HG03045 (cell line): ENCODE data around the gene CAPN5.

Source experiments
- ATAC-seq: cut with Tn5 transposase; IDR thresholded peaks from one replicate; pipeline ENCODE4 v1.9.1; 2021; ENCODE audit warnings: mild to moderate bottlenecking, moderate library complexity; ENCODE audit not compliant: unreplicated experiment

The CAPN5 gene

DNA sequence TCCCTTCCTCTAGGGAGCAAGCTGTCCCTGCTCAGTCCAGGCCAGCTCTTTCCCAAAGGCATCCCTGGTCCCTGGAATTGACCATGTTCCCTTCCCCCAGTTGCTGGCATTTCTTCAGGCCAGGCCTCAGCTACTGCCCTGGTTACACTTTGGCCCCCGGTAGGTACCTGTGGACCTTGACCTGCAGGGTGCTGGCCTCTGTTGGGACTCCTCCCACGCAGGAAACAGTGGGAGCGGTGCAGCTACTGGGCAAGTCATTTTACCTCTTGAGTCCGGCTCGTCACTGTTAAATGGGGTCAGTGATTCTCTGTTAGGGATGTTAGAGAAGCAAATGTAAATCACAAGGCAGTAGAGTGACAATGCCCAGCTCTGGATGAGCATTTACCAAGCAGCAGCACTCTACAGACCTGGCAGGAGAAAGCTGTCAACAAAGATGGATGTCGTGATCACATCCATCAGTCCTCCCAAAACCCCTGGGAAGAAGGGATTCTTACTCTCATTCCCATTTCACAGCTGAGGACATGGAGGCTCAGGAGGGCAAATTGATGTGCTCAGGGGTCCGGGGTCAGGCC, 78.2 kb downstream of the CAPN5 start:
- no peak for ATAC-seq

DNA sequence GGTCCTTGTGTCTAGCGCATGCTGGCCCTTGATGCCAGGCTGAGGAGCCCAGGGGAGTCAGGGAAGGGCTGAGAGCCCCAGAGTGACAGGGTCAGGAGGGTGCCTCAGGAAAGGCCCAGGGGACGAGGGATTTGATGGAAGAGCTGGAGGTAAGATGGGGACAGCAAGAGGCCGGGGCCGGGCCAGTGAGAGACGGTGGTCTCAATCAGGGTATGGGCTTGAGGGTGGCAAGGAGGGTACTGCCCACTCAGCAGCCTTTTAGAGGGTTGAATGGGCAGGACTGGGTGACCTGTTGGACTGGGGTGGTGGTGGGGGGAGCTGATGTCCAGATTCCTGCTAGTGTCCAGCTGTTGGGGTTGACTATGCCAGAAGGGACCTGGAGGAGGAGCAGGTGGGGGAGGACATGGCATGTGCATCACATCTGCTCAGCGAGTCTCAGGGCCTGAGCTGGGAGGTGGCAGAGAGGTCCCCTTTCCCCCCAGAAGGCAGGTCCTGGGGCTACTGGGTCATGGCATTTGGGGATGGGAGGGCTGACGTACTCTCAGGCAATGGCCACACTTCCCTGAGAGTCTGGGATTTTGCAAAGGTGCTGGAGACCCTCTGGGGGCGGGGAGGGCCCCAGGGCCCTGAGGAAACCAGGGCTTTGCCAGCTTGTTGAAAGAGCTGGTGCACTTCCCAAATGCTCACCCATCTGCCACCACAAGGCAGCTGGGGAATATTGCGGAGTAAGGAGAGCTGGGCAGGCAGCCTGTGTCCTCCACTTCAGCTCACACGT, 79.7 kb downstream of the CAPN5 start:
- no peak for ATAC-seq

DNA sequence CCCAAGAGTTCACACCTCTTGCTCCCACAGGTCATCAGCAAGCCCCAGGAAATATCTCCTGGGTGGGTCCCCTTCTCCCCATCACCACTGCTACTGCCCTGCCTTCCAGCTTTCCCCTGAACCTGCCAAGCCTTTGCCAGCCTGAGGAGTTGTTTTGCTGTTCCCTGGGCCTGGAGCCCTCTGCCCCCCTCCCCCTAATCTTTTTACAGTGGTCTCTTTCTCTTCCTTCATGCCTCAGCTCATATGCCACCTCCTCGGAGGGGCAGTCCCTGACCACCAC, 80.2 kb downstream of the CAPN5 start:
- ATAC-seq = no peak

DNA sequence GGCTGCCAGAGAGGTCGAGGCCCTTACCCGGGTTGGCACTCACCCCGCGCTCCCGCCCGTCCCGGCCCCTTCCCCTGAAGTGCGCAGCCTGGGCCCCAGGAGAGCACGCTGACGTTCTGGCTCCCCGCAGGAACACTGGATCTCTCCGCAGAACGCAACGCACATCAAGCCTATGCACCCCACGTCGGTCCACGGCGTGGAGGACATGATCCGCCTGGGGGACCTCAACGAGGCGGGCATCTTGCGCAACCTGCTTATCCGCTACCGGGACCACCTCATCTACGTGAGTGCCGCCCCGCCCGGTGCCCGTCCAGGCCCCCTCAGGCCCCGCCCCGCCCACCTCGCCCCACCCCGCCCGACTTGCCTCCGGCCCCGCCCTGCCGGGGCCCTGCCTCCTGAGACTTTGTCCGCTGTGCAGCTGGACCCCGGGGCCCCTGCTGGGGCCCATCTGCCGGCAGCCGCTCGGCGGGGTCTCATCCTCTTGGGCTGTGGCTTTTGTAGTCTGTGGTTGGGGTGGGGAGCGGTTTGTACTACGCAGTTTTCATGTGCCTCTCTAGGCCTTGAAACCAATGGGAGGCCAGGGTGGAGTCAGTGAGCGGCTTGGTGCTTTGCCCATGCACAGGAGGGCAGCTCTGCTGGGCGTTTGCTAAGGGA, 81.0 kb downstream of the CAPN5 start:
- no peak for ATAC-seq

DNA sequence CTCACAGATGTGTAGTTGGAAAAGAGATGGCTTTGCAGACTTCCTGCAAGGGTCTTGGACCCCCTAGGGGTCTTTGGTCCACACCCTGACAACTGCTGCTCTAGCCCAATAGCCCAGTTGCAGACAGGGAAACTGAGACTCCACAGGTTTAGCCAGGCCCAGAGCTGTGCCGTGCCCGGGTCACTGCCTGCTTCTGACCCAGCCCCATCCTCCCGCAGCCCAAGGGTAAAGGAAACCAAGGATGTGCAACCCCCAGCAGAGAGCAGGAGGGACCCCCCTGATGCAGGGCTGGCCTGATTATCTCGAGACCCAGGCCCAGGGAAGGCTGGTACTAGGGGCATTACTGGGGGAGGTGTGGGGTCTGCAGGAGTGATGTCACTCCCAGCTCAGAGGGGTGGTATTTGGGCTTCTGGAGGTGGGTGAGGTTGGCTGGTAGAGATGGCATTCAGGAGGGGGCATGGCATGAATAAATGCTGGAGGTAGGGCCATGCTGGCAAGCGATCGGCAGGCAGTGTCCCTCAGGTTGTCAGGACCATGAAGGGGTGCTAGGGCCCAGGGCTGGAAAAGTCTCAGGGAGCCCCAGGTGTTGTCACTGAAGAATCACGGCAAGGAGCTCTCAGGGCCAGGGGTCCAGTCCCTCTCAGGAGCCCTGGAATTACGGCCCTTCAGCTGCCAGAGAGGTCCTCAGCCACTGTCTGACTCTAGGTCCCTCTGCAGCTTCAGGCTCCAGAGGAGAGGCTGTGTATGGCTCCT, 82.4 kb downstream of the CAPN5 start:
- ATAC-seq = no peak

DNA sequence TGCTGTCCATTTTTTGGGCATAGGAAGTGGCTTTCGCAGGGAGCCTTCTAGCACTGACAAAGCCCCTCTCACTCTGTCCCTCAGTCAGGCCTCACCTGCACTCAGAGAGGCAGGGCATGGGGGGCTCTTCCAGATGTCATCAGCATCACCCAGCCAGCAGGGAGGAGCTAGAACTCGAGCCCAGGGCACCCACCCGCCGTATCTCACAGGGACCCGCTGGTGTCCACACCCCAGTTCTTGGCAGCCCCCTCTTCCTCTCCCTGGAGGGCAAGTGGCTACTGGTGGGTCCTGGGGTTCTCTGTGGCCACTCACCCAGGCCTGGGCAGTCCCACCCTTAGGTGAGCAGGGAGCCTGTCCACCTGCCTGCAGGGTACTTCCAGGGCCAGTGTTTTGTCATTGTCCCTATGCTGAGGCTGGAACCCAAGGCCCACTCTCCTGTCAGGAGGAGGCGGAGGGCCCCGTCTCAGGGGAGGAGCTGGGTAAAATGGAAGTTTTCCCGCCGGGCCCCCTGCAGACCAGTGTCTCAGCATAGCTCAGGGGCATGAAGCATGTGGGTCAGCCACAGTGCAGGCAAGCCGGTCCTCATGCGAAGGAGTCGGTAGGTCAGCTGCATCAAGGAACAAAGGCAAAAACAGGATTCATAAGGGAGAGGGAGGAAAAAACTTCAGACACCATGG, 83.1 kb downstream of the CAPN5 start:
- no peak for ATAC-seq

DNA sequence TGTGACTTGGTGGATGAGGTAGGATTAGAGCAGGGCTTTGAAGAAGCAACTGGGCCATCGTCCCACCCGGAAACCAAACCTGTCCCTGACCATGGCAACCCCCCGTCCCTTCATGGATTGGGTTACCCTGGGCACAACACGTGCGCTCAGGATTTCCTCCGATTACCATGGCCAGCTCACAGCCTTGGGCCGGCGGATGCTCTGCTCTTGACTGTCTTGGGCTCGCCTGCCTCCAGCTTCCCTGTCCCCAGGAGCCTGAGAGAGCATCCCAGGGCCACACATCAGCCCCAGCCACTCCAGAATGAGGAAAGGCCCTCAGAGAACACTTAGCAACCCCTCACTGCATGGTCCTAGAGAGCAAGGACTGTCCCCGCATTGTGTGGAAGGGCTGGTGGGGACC, 84.1 kb downstream of the CAPN5 start:
- no peak for ATAC-seq

DNA sequence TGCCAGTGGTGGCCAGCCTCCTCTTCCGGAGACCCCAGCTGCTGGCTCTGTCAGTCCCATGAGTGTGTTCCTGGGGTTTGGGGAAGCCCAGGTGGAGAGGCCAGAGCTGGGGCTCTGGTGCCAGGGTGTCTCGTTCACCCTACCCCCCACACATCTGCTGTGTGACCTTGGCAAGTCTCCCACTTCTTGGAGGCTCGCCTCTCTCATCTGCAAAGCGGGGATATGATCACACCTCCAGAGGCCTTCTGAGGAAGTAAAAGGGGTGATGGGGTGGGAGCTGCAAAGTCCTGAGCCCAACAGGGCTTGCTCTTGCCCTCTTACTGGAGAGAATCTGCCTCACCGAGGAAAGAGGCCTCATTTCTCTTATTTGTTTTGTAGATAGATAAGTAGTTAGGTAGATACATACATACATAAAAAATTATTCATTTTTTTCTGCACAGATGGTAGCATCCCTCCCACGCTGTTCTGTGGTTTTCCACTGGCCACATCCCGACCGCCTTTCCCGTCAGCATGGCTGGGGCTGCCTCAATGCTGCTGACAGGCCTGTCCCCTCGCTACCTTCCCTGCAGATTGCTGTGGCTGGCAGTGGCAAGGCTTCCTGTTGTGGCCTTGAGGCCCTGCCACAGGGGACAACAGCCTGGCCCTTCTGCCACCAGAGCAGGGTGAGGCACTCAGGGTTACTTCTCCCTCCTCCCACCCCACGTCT, 85.2 kb downstream of the CAPN5 start:
- ATAC-seq = no peak

DNA sequence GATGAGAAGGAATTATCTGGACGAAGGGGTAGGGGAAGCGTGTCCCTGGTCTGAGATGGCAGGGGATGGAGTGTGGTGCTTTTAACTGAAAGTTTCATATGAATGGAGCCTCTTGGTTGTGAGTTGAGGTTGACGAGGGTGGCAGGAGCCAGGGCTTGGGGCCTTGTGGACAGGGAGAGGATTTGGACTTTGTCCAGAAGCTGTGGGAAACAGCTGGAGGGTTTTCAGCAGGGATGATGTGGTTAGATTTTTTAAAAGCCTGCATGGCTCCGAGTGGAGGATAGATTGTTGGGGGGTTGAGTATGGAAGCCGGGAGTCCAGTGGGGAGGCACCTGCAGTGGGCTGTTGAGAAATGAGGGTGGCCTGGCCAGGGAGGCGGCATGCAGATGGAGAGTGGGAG, 86.1 kb downstream of the CAPN5 start:
- ATAC-seq = no peak

DNA sequence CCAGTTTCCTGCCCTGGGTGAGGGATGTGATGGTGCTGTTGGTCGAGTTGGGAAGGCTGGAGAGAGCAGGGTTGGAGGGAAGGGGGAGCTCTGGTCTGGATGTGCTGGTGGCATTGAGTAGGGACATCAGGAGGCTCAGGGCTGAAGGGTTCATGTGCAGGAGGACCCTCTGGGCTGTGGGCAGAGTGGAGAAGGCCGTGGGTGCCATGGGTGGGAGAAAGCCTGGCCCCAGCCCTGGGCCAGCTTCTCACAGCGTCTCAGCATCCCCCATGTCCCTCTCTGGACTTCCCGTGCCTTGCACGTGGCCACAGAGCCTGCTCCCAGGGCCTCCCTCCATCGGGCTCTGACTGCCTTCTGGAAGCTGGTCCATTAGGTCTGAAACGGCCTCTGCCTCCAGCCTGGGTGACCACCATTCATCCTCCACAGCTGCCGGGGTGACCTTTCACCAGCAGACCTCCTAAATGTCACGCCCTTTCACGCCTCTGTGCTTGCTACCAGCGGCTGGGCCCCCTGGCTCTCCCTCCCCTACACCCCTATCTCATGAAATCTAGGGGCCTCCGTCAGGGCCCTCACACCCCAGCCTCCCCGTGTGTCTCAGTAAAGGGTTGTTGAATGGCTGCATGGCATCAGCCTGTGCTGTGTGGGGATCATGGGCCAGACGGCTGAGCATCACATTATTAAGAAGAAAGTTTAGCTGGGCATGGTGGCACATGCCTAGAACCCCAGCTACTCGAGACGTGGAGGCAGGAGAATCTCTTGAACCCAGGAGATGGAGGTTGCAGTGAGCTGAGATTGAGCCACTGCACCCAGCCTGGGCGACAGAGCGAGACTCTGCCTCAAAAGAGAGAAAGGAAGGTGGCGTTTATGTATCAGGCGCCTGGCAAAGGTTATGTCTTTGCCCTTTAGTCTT, 86.8 kb downstream of the CAPN5 start:
- no peak for ATAC-seq

DNA sequence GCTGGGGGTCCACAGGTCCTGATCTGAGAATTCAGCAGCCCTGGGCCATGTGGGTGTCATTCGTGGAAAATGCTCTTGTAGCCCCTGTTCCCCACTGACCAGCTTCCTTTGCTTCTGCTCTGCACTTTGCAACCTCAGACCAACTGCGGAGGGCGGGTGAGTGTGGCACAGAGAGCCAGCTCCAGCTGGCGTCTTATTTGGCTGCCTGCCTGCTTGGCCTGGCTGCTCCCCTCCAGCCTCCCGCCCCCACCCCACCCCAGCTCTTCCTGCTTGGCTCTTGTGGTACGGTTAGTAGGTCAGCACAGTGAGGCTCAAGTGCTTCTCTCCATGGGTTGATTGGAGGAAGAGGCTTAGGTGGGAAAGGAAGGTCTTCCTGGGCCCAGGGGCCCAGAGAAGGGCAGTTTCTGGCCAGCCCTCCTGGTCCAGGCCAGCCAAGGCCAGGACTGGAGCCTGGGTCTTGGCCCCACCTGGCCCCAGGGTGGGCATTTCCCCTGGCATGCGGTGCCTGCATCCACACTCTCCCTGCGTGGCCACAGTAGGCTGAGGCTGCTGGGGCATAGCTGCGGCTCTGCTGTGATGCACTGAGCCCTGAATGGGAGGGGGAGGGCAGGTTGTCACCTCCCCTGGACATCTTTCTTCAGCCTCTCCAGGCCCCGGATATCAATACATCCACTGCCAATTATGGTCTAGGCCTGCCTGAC, 87.8 kb downstream of the CAPN5 start:
- no peak for ATAC-seq

DNA sequence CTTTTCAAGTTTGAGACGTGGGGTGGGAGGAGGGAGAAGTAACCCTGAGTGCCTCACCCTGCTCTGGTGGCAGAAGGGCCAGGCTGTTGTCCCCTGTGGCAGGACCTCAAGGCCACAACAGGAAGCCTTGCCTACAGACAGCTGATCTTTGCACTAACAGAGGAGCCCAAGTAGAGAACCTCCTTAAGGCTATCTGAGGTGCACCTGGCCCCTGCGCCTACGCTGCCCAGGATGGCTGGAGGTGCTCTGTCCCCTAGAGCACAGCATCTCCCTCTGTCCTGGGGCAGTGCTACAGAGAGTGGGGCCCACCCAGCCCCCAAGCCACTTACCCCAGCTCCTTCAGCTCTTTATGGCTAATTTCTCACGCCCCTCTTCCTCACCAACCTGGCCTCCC, 88.3 kb downstream of the CAPN5 start:
- no peak for ATAC-seq

DNA sequence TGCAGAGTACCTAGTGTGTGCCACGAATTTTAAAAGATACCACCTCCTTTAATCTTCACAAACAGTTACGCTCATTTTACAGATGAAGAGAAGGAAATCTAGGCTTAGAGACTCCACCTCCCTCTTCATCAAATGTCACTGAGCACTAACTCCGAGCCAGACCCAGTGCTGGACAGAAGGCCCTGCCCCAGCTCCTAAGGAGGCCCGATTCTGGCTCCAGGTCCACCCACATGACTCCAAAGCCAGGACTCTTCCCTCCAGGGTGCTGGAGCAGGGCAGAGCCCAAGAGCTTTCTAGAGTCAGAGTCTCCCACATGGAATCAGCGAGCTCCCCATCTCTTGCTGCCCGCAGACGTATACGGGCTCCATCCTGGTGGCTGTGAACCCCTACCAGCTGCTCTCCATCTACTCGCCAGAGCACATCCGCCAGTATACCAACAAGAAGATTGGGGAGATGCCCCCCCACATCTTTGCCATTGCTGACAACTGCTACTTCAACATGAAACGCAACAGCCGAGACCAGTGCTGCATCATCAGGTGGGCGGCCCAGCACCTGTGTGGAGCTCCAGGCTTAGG, 88.9 kb downstream of the CAPN5 start:
- no peak for ATAC-seq

DNA sequence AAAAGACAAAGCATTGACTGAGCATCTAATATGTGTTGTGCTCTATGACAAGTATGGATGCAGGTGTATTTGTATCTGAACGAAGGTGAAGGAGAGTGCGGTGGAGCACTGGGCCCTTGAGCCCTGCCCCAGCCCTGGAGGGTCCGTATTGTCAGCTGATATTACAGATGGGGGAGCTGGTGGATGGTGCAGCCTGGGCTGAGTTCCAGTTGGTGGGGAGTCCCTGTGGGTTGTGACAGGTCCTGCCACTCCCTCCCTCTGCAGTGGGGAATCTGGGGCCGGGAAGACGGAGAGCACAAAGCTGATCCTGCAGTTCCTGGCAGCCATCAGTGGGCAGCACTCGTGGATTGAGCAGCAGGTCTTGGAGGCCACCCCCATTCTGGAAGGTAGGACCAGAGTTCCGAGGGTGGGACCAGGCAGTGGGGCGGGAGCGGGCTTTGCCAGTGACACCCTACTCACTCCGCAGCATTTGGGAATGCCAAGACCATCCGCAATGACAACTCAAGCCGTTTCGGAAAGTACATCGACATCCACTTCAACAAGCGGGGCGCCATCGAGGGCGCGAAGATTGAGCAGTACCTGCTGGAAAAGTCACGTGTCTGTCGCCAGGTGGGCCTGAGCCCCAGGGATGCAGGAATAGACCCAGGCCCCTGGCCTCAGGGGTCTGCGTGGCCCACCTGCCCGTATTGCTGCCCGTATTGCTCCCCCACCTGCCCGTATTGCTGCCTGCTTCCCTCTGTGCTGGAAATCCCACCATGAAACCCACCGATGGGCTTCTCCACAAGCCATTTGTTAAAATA, 89.8 kb downstream of the CAPN5 start:
- ATAC-seq = no peak

DNA sequence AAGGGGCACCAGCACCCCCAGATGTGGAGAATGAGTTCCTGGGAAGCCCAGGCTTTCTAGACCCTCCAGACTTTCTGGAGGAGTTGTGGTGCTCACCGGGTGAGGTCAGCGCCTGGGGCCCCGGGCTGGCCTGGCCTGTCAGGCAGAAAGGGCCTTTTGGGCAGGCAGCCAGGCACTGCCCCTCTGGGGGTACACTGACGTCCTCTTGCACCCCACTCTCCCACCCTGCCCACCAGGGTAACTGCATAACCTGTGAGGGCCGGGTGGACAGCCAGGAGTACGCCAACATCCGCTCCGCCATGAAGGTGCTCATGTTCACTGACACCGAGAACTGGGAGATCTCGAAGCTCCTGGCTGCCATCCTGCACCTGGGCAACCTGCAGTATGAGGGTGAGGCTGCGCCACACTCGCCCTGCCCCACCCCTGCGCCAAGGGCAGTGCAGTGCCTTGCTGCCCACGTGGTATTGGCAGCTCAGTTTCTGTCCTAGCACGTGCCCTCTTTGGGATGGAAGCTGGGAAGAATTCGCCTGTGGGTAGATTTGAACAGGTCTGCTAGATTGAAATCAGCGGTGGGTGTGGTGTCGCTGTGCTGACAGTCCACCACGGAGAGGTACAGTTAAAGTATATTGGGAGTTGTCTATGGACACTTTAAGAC, 91.4 kb downstream of the CAPN5 start:
- ATAC-seq = no peak

DNA sequence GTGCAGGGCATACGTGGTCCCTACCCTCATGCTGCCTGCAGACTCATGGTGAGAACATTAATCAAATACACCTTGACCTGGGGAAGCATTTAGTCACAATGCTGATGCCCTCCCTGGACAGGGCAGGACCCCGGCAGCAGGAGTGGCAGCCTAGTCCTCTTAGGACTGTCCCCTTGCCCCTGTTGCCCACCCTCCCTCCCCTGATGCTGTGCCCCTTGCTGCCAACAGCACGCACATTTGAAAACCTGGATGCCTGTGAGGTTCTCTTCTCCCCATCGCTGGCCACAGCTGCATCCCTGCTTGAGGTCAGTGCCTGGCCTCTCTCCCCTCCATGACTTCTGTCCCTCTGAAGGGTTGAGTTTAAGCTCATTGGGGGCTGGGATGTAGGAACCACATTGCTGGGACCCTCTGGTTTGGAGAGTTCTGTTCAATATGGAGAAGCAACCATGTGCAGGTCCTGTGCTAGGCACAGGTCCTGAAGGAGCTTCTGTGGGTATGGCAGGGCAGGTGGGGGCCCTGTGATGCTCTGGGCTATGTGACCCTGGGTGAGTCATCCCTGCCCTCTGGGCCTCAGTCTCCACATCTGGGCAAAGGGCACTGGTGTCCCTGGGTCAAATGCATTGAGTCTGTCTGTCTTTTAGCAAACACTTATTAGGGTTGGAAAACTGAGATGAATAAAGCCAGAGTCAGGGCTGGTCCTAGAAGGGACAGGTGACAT, 92.6 kb downstream of the CAPN5 start:
- no peak for ATAC-seq
